GM19193 (cell line): ENCODE measurements around the gene UFC1.

Experiments used
- POLR2A ChIP-seq: IDR thresholded peaks from 4 replicates; pipeline ENCODE4 v1.6.1; 2011; ENCODE audit not compliant: insufficient read depth, insufficient read length; ENCODE audit errors: extremely low read depth

UFC1 gene

GRCh38 chr1:161192476-161193465 is 39.0 kb downstream of the UFC1 start:
- TF ChIP-seq POLR2A, result no peak

- TF ChIP-seq POLR2A, result no peak
Measured at GRCh38 chr1:161193561-161194235, 39.9 kb downstream of the UFC1 start.

GRCh38 chr1:161195171-161195570 is 41.4 kb downstream of the UFC1 start:
- TF ChIP-seq POLR2A, result no peak

GRCh38 chr1:161196111-161196510 is 42.3 kb downstream of the UFC1 start:
- no peak for TF ChIP-seq POLR2A

- TF ChIP-seq POLR2A, result no peak
Measured at GRCh38 chr1:161196521-161197451, 43.0 kb downstream of the UFC1 start.

- no peak for TF ChIP-seq POLR2A
Measured at GRCh38 chr1:161197560-161198193, 43.9 kb downstream of the UFC1 start.

GRCh38 chr1:161198194-161198896 is 44.6 kb downstream of the UFC1 start:
- no peak for TF ChIP-seq POLR2A

- no peak for TF ChIP-seq POLR2A
Measured at GRCh38 chr1:161198897-161199431, 45.2 kb downstream of the UFC1 start, which contains the start of gene ADAMTS4. TSS of gene ADAMTS4 (minus strand) at chr1:161199054. CDS start at chr1:161198627, 427 bp downstream.

GRCh38 chr1:161199506-161200139 is 45.8 kb downstream of the UFC1 start:
- TF ChIP-seq POLR2A, result no peak

- no peak for TF ChIP-seq POLR2A
Measured at GRCh38 chr1:161200421-161200991, 46.7 kb downstream of the UFC1 start.

GRCh38 chr1:161200992-161201835 is 47.4 kb downstream of the UFC1 start:
- no peak for TF ChIP-seq POLR2A
